A549 (cell line): Measurements from ENCODE around the gene CMPK1. TPM values are rescaled to one million over a fixed set of nuclear protein-coding genes. Genes with fewer than 3 reads are reported as not detected.

Experiments used
- ATAC-seq, 2 experiments: fragments of 200-7000 bp in 1 of 2; fragments of >200 bp in 1 of 2; cut with Nextera tagmentation in 1 of 2; cut with Tn5 transposase in 1 of 2; 3 replicates each; pipeline versions ENCODE4 v1.8.0 to v1.9.1; 2018 to 2020; ENCODE audit warnings: mild to moderate bottlenecking in 1 of 2, moderate library complexity in 1 of 2
- CTCF ChIA-PET: fragments of 300-600 bp; sonication (Branson Sonifier 250); formaldehyde crosslinking; extraction: SDS; loops from one replicate; lab custom pipeline; 2021; ENCODE audit warnings: antibody characterized with exemption, inconsistent platforms; lab: Yijun Ruan, JAX
- POLR2A ChIA-PET: fragments of 350-600 bp; formaldehyde crosslinking; extraction: SDS; loops from one replicate; lab custom pipeline; 2021; ENCODE audit warnings: antibody characterized with exemption, inconsistent platforms; lab: Yijun Ruan, JAX
- DNase-seq, 2 experiments: peaks; one replicate each; pipeline versions ENCODE4 v3.0.0 to v3.0.0-alpha.2; 2011 to 2016; ENCODE audit warnings: low read depth in 1 of 2, low spot score in 1 of 2
- FAIRE-seq: peaks from 2 replicates; lab custom pipeline; 2011; peaks lifted over from hg19 to GRCh38; lab: Jason Lieb, UNC
- H3K27ac ChIP-seq, 2 experiments: fragments of >200 bp; sonication (Bioruptor Twin); formaldehyde crosslinking; 3 replicates each; pipeline ENCODE4 v1.5.1; 2016 to 2017
- H3K4me1 ChIP-seq: fragments of >200 bp; sonication (Bioruptor Twin); formaldehyde crosslinking; 3 replicates; pipeline ENCODE4 v1.6.1; 2016
- H3K4me2 ChIP-seq: fragments of >200 bp; sonication (Bioruptor Twin); formaldehyde crosslinking; 3 replicates; pipeline ENCODE4 v1.6.1; 2016
- H3K4me3 ChIP-seq: fragments of >200 bp; sonication (Bioruptor Twin); formaldehyde crosslinking; 3 replicates; pipeline ENCODE4 v1.5.1; 2016
- H3K9me3 ChIP-seq: fragments of >200 bp; sonication (Bioruptor Twin); formaldehyde crosslinking; 3 replicates; pipeline ENCODE4 v1.6.1; 2016
- EP300 ChIP-seq, 2 experiments: fragments of >200 bp; sonication (Bioruptor Twin); formaldehyde crosslinking; IDR thresholded peaks; 2 replicates in 1 of 2; 3 replicates in 1 of 2; pipeline ENCODE4 v1.6.1; 2016 to 2017
- FOSB ChIP-seq: fragments of 250-450 bp; sonication (Bioruptor Pico); IDR thresholded peaks from 2 replicates; pipeline ENCODE4 v1.5.0; 2020; ENCODE audit warnings: mild to moderate bottlenecking, moderate library complexity
- HDAC2 ChIP-seq: fragments of 200-600 bp; sonication (generic); IDR thresholded peaks from 2 replicates; pipeline ENCODE4 v1.6.1; 2016
- HEYL ChIP-seq: fragments of 250-450 bp; sonication (Bioruptor Pico); IDR thresholded peaks from 2 replicates; pipeline ENCODE4 v1.8.0; 2021; ENCODE audit warnings: mild to moderate bottlenecking, moderate library complexity
- HOXB13 ChIP-seq: fragments of 250-450 bp; sonication (Bioruptor Pico); IDR thresholded peaks from 2 replicates; pipeline ENCODE4 v1.5.0; 2020; ENCODE audit warnings: low read depth, mild to moderate bottlenecking, moderate library complexity
- JUN ChIP-seq, 2 experiments: fragments of >200 bp; sonication (Bioruptor Twin); formaldehyde crosslinking; IDR thresholded peaks; 2 replicates in 1 of 2; 3 replicates in 1 of 2; pipeline ENCODE4 v1.6.1; 2016 to 2017
- KDM1A ChIP-seq: fragments of 200-600 bp; sonication (generic); IDR thresholded peaks from 2 replicates; pipeline ENCODE4 v1.6.1; 2016; ENCODE audit warnings: low read depth, mild to moderate bottlenecking
- KDM5A ChIP-seq: fragments of 200-600 bp; sonication (generic); IDR thresholded peaks from 2 replicates; pipeline ENCODE4 v1.6.1; 2016; ENCODE audit warnings: antibody characterized with exemption, mild to moderate bottlenecking
- MAFK ChIP-seq: fragments of 450-650 bp; IDR thresholded peaks from 2 replicates; pipeline ENCODE4 v1.6.1; 2014; ENCODE audit not compliant: partially characterized antibody
- NFE2L2 ChIP-seq: fragments of 150-350 bp; conservative IDR thresholded peaks from 2 replicates; pipeline ENCODE4 v1.6.1; 2014; ENCODE audit warnings: low read length
- NPAS2 ChIP-seq: fragments of 250-450 bp; sonication (Bioruptor Pico); IDR thresholded peaks from 2 replicates; pipeline ENCODE4 v1.8.0; 2022; ENCODE audit warnings: mild to moderate bottlenecking, moderate library complexity, borderline replicate concordance
- PHF8 ChIP-seq: fragments of 200-600 bp; sonication (generic); IDR thresholded peaks from 2 replicates; pipeline ENCODE4 v1.6.1; 2016; ENCODE audit warnings: low read depth, mild to moderate bottlenecking, antibody characterized with exemption, moderate library complexity, borderline replicate concordance
- POLR2A ChIP-seq: IDR thresholded peaks from 2 replicates; pipeline ENCODE4 v1.6.1; 2012; ENCODE audit warnings: mild to moderate bottlenecking, low read length
- POLR2AphosphoS2 ChIP-seq: conservative IDR thresholded peaks from 2 replicates; pipeline ENCODE4 v1.6.1; 2012; ENCODE audit warnings: low read length, improper control_type of control experiment, inconsistent platforms
- RAD21 ChIP-seq, 2 experiments: fragments of >200 bp in 1 of 2; sonication (Bioruptor Twin) in 1 of 2; formaldehyde crosslinking in 1 of 2; IDR thresholded peaks in 1 of 2; conservative IDR thresholded peaks in 1 of 2; 2 replicates in 1 of 2; 3 replicates in 1 of 2; pipeline ENCODE4 v1.6.1; 2012 to 2018; ENCODE audit warnings: inconsistent platforms in 1 of 2
- RFX5 ChIP-seq: fragments of 450-650 bp; IDR thresholded peaks from 2 replicates; pipeline ENCODE4 v1.7.1; 2014; ENCODE audit warnings: antibody characterized with exemption, mild to moderate bottlenecking, moderate library complexity
- ZNF302 ChIP-seq: fragments of 250-450 bp; sonication (Bioruptor Pico); IDR thresholded peaks from 2 replicates; pipeline ENCODE4 v1.9.0; 2021; ENCODE audit warnings: inconsistent platforms, mild to moderate bottlenecking, moderate library complexity
- WGBS: methylation state at CpG from one replicate; pipeline ENCODE4 v1.1.6; 2017; ENCODE audit errors: missing lambda C conversion rate; 5-methylcytosine and 5-hydroxymethylcytosine counted together
- polyA plus RNA-seq, 4 experiments: library from polyadenylated mRNA; depleted of rRNA in 3 of 4; stranded (reverse); fragments of >200 nt; fragmentation: RNase III in 1 of 4; extraction: RNeasy Plus Mini Kit Qiagen cat#74134 plus additional on column Dnase treatment in 1 of 4; gene quantifications; 2 replicates in 3 of 4; 3 replicates in 1 of 4; pipeline ENCODE4 v1.2.3, GENCODE V29; 2011 to 2017
- TF ChIP-seq, protein P1 (sequence below): fragments of 200-600 bp; sonication (generic); IDR thresholded peaks from 2 replicates; pipeline ENCODE4 v1.6.1; 2016; ENCODE audit warnings: antibody characterized with exemption, mild to moderate bottlenecking, moderate library complexity
- TF ChIP-seq, protein P2 (sequence below): fragments of 250-450 bp; sonication (Bioruptor Pico); IDR thresholded peaks from 2 replicates; pipeline ENCODE4 v1.5.0; 2021; ENCODE audit warnings: mild to moderate bottlenecking, moderate library complexity, borderline replicate concordance
- TF ChIP-seq, protein P3 (sequence below): fragments of >200 bp; sonication (Bioruptor Twin); formaldehyde crosslinking; IDR thresholded peaks from 3 replicates; pipeline ENCODE4 v1.6.1; 2016
- TF ChIP-seq, protein P4 (sequence below): fragments of >200 bp; sonication (Bioruptor Twin); formaldehyde crosslinking; IDR thresholded peaks from 2 replicates; pipeline ENCODE4 v1.6.1; 2016
- TF ChIP-seq, protein P5 (sequence below): IDR thresholded peaks from 2 replicates; pipeline ENCODE4 v1.6.1; 2012
- TF ChIP-seq, protein P6 (sequence below): fragments of >200 bp; sonication (Bioruptor Twin); formaldehyde crosslinking; IDR thresholded peaks from 3 replicates; pipeline ENCODE4 v1.5.1; 2016
- TF ChIP-seq, protein P7 (sequence below): fragments of 150-350 bp; IDR thresholded peaks from 2 replicates; pipeline ENCODE4 v1.6.1; 2014; ENCODE audit warnings: low read depth, mild to moderate bottlenecking, low read length

CMPK1 gene
- polyA plus RNA-seq, 2 of the 4 experiments (the other 2 are of a cell fraction): 89.3 to 103 TPM

DNA sequence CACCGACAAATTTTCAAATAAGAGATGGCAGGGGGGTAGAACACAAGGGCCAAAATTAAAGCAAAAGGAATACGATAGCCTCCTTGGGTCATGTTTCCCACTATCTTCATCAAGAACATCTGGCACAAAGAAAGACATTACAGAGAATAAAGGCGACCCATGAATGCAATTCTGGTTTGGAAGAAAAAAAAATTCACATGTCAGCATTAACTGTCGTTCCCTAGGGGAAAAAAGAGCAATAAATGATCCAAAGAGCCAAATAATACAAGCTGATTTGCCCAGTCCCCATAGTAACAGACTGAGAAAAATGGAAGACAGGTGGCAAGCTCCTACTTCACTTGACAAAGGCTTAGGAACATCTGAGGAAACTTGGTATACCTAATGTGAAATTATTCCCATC is 24.2 kb upstream of the CMPK1 start:
- 91% methylated on average over 4 of the region's 4 CpGs for whole genome bisulfite sequencing
- ATAC-seq (no peak), DNase-seq (no peak), FAIRE-seq (no peak)
- TF ChIP-seq, protein P1, sequence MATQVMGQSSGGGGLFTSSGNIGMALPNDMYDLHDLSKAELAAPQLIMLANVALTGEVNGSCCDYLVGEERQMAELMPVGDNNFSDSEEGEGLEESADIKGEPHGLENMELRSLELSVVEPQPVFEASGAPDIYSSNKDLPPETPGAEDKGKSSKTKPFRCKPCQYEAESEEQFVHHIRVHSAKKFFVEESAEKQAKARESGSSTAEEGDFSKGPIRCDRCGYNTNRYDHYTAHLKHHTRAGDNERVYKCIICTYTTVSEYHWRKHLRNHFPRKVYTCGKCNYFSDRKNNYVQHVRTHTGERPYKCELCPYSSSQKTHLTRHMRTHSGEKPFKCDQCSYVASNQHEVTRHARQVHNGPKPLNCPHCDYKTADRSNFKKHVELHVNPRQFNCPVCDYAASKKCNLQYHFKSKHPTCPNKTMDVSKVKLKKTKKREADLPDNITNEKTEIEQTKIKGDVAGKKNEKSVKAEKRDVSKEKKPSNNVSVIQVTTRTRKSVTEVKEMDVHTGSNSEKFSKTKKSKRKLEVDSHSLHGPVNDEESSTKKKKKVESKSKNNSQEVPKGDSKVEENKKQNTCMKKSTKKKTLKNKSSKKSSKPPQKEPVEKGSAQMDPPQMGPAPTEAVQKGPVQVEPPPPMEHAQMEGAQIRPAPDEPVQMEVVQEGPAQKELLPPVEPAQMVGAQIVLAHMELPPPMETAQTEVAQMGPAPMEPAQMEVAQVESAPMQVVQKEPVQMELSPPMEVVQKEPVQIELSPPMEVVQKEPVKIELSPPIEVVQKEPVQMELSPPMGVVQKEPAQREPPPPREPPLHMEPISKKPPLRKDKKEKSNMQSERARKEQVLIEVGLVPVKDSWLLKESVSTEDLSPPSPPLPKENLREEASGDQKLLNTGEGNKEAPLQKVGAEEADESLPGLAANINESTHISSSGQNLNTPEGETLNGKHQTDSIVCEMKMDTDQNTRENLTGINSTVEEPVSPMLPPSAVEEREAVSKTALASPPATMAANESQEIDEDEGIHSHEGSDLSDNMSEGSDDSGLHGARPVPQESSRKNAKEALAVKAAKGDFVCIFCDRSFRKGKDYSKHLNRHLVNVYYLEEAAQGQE: no peak
- TF ChIP-seq NPAS2 (no peak), FOSB (CRISPR knock-in tag) (no peak), KDM5A (no peak), MAFK (peak; percentile 65)
- TF ChIP-seq, protein P2, sequence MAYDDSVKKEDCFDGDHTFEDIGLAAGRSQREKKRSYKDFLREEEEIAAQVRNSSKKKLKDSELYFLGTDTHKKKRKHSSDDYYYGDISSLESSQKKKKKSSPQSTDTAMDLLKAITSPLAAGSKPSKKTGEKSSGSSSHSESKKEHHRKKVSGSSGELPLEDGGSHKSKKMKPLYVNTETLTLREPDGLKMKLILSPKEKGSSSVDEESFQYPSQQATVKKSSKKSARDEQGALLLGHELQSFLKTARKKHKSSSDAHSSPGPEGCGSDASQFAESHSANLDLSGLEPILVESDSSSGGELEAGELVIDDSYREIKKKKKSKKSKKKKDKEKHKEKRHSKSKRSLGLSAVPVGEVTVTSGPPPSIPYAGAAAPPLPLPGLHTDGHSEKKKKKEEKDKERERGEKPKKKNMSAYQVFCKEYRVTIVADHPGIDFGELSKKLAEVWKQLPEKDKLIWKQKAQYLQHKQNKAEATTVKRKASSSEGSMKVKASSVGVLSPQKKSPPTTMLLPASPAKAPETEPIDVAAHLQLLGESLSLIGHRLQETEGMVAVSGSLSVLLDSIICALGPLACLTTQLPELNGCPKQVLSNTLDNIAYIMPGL: no peak
- TF ChIP-seq, protein P3, sequence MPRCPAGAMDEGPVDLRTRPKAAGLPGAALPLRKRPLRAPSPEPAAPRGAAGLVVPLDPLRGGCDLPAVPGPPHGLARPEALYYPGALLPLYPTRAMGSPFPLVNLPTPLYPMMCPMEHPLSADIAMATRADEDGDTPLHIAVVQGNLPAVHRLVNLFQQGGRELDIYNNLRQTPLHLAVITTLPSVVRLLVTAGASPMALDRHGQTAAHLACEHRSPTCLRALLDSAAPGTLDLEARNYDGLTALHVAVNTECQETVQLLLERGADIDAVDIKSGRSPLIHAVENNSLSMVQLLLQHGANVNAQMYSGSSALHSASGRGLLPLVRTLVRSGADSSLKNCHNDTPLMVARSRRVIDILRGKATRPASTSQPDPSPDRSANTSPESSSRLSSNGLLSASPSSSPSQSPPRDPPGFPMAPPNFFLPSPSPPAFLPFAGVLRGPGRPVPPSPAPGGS: no peak
- POLR2A ChIA-PET: no interaction called here
- Histone ChIP-seq H3K9me3 (no peaks in the 10 kb centered on the region), H3K27ac (no peak overlapping the region), H3K4me2 (no peak overlapping the region), H3K4me1 (no peaks in the 10 kb centered on the region), H3K4me3 (no peak overlapping the region)
- CTCF ChIA-PET: interaction anchor here (0.6 kb wide), 1 partner anchor 590 kb away, joined by 3 read pairs; the partner anchor contains the start of gene EFCAB14

DNA sequence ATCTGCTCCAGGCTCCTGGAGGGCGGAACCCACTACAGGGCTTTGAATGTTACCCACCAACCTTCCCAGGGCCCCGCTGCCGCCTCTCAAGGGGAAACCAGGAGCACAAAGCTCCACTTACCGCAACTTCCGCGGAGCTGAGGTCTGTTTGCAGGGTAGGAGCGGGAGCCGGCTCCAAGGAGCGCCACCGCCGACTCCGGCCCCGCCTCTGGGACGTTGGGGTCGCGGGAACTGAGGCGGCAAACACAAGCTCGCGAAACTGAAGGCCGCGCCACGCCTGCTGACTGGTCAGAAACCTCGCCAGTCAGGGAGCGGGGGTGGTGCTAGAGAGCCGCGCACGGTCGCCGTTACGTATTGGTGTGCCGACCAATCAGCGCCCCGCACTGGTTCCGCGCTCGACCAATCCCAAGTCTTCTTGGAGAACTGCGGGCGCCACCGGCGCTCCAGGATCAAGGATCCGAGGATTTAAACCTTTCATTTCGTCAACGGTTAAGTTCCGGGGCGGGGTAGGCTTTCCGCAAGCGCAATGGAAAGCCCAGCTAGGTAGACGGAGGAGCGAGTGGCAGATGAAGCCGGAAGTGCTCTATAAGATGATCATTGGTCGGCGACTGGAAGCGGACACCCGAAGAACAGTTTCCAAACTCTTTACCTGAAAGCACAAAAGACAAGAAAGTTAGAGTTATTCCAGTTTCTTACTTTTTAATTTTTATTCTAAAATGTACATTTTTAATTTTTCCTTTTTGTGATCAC is 19.5 kb upstream of the CMPK1 start, which contains the start of gene STIL:
TSS of gene STIL (minus strand) at position 233 of the 750 bp plus-strand sequence. CDS start 3,828 bp downstream, outside the sequence.
- ATAC-seq (peak; percentile 99), FAIRE-seq (no peak), DNase-seq (peak; percentile 92 to 99)
- Histone ChIP-seq H3K4me2 (peak within 1 kb of the TSS; percentile 93), H3K4me3 (peak within 1 kb of the TSS; percentile 81), H3K4me1 (no peaks in the 10 kb centered on the region), H3K9me3 (no peaks in the 10 kb centered on the region), H3K27ac (peak within 1 kb of the TSS; percentile 88 to 94)
- WGBS: under 1% methylated on average over 36 of the region's 54 CpGs
- POLR2A ChIA-PET: interaction anchor here (1.0 to 2.0 kb wide), 4 partner anchors 11 to 135 kb away, joined by 3 to 27 read pairs (median 13); partner anchors contain the start of gene CMPK1
- CTCF ChIA-PET: interaction anchor here (1.3 to 1.8 kb wide), 3 partner anchors 8 to 19 kb away, joined by 3 to 5 read pairs (median 4); partner anchors contain the start of gene CMPK1
- TF ChIP-seq, protein P4, sequence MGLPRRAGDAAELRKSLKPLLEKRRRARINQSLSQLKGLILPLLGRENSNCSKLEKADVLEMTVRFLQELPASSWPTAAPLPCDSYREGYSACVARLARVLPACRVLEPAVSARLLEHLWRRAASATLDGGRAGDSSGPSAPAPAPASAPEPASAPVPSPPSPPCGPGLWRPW: no peak
- TF ChIP-seq PHF8 (no peak), JUN (IDR thresholded peaks at IDR 0.05) (peak; percentile 42 to 50; a peak in 2 of 5 replicates), ZNF302 (no peak), EP300 (IDR thresholded peaks at IDR 0.05) (no peak), RFX5 (peak; percentile 70; the same call in 1 of the 2 replicates), FOSB (CRISPR knock-in tag) (no peak), HOXB13 (no peak), POLR2A (peak; percentile 39; the same call in 1 of the 2 replicates), KDM5A (peak; percentile 95), HDAC2 (peak; percentile 85), KDM1A (no peak), NFE2L2 (no peak), POLR2AphosphoS2 (no peak), RAD21 (conservative IDR thresholded peaks at IDR 0.05 in 1 of 2, IDR thresholded peaks at IDR 0.05 in 1 of 2) (no peak), HEYL (no peak)
- TF ChIP-seq, protein P5, sequence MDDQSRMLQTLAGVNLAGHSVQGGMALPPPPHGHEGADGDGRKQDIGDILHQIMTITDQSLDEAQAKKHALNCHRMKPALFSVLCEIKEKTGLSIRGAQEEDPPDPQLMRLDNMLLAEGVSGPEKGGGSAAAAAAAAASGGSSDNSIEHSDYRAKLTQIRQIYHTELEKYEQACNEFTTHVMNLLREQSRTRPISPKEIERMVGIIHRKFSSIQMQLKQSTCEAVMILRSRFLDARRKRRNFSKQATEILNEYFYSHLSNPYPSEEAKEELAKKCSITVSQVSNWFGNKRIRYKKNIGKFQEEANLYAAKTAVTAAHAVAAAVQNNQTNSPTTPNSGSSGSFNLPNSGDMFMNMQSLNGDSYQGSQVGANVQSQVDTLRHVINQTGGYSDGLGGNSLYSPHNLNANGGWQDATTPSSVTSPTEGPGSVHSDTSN: peak; percentile 71; the same call in 1 of the 2 replicates
- TF ChIP-seq, protein P6, sequence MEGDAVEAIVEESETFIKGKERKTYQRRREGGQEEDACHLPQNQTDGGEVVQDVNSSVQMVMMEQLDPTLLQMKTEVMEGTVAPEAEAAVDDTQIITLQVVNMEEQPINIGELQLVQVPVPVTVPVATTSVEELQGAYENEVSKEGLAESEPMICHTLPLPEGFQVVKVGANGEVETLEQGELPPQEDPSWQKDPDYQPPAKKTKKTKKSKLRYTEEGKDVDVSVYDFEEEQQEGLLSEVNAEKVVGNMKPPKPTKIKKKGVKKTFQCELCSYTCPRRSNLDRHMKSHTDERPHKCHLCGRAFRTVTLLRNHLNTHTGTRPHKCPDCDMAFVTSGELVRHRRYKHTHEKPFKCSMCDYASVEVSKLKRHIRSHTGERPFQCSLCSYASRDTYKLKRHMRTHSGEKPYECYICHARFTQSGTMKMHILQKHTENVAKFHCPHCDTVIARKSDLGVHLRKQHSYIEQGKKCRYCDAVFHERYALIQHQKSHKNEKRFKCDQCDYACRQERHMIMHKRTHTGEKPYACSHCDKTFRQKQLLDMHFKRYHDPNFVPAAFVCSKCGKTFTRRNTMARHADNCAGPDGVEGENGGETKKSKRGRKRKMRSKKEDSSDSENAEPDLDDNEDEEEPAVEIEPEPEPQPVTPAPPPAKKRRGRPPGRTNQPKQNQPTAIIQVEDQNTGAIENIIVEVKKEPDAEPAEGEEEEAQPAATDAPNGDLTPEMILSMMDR: no peak
- TF ChIP-seq, protein P7, sequence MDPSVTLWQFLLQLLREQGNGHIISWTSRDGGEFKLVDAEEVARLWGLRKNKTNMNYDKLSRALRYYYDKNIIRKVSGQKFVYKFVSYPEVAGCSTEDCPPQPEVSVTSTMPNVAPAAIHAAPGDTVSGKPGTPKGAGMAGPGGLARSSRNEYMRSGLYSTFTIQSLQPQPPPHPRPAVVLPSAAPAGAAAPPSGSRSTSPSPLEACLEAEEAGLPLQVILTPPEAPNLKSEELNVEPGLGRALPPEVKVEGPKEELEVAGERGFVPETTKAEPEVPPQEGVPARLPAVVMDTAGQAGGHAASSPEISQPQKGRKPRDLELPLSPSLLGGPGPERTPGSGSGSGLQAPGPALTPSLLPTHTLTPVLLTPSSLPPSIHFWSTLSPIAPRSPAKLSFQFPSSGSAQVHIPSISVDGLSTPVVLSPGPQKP: no peak
